HepG2 (cell line): ENCODE results near the gene DQX1. TPM values are rescaled to one million over a fixed set of nuclear protein-coding genes. Genes with fewer than 3 reads are reported as not detected.

Experiments
- ARHGAP35 ChIP-seq: sonication (generic); formaldehyde crosslinking; IDR thresholded peaks from 2 replicates; pipeline ENCODE4 v1.9.0; 2022; ENCODE audit warnings: mild to moderate bottlenecking, inconsistent platforms, moderate library complexity, missing genetic modification reagents, borderline replicate concordance
- ARID2 ChIP-seq: sonication (generic); formaldehyde crosslinking; IDR thresholded peaks from 2 replicates; pipeline ENCODE4 v1.8.1; 2022; ENCODE audit warnings: mild to moderate bottlenecking, missing genetic modification reagents, borderline replicate concordance
- ATM ChIP-seq: fragments of 450-650 bp; IDR thresholded peaks from 2 replicates; pipeline ENCODE4 v1.7.1; 2017; ENCODE audit warnings: mild to moderate bottlenecking, borderline replicate concordance
- EED ChIP-seq: sonication (generic); formaldehyde crosslinking; IDR thresholded peaks from 2 replicates; pipeline ENCODE4 v1.5.0; 2020; ENCODE audit warnings: mild to moderate bottlenecking, missing genetic modification reagents
- EHMT2 ChIP-seq: fragments of 200-600 bp; sonication (generic); IDR thresholded peaks from 2 replicates; pipeline ENCODE4 v1.7.0; 2017; ENCODE audit warnings: antibody characterized with exemption, low read depth, low read length, borderline replicate concordance
- HMGXB3 ChIP-seq: sonication (generic); formaldehyde crosslinking; IDR thresholded peaks from 2 replicates; pipeline ENCODE4 v1.4.0; 2020; ENCODE audit warnings: missing genetic modification reagents, borderline replicate concordance
- HNRNPL ChIP-seq: fragments of 200-400 bp; formaldehyde crosslinking; IDR thresholded peaks from 2 replicates; pipeline ENCODE4 v1.6.1; 2017; ENCODE audit warnings: mild to moderate bottlenecking, low read depth, low read length
- RNF2 ChIP-seq: fragments of 450-650 bp; conservative IDR thresholded peaks from 2 replicates; pipeline ENCODE4 v1.6.1; 2016; ENCODE audit warnings: low read depth
- THAP7 ChIP-seq: sonication (generic); formaldehyde crosslinking; IDR thresholded peaks from 2 replicates; pipeline ENCODE4 v1.8.1; 2023; ENCODE audit warnings: mild to moderate bottlenecking, missing genetic modification reagents
- ZNF136 ChIP-seq: sonication (generic); formaldehyde crosslinking; IDR thresholded peaks from 2 replicates; pipeline ENCODE4 v1.8.1; 2022; ENCODE audit warnings: low read depth, mild to moderate bottlenecking, moderate library complexity, missing genetic modification reagents
- ZNF207 ChIP-seq: fragments of 450-650 bp; IDR thresholded peaks from 2 replicates; pipeline ENCODE4 v1.6.1; 2016; ENCODE audit warnings: antibody characterized with exemption, borderline replicate concordance
- ZNF276 ChIP-seq: sonication (generic); formaldehyde crosslinking; IDR thresholded peaks from 2 replicates; pipeline ENCODE4 v1.4.0; 2020; ENCODE audit warnings: mild to moderate bottlenecking, low read depth, missing genetic modification reagents
- ZNF280D ChIP-seq: sonication (generic); formaldehyde crosslinking; IDR thresholded peaks from 2 replicates; pipeline ENCODE4 v1.5.1; 2020; ENCODE audit warnings: mild to moderate bottlenecking, missing genetic modification reagents
- ZNF383 ChIP-seq: sonication (generic); formaldehyde crosslinking; IDR thresholded peaks from 2 replicates; pipeline ENCODE4 v1.4.0; 2020; ENCODE audit warnings: missing genetic modification reagents, mild to moderate bottlenecking, borderline replicate concordance
- ZNF569 ChIP-seq: sonication (generic); formaldehyde crosslinking; IDR thresholded peaks from 2 replicates; pipeline ENCODE4 v1.5.0; 2020; ENCODE audit warnings: mild to moderate bottlenecking, missing genetic modification reagents, moderate library complexity, borderline replicate concordance
- ZNF607 ChIP-seq: sonication (generic); formaldehyde crosslinking; IDR thresholded peaks from 2 replicates; pipeline ENCODE4 v1.5.1; 2020; ENCODE audit warnings: missing genetic modification reagents, mild to moderate bottlenecking, borderline replicate concordance
- polyA plus RNA-seq, 8 experiments: library from polyadenylated mRNA; depleted of rRNA in 3 of 8; stranded (reverse) in 7 of 8; unstranded in 1 of 8; fragments of >200 nt; fragmentation: Illumina TruSeq in 4 of 8; extraction: Trizol in 4 of 8; gene quantifications; 2 replicates each; pipeline versions ENCODE4 v1.2.1 to v1.2.3, GENCODE V29; 2011 to 2016; ENCODE audit warnings: low read depth in 4 of 8, missing spikeins in 1 of 8, mixed read lengths in 1 of 8; ENCODE audit not compliant: insufficient read depth in 1 of 8
- total RNA-seq, 5 experiments: library from RNA; depleted of rRNA; stranded (reverse); fragments of >200 nt; fragmentation: Illumina TruSeq; extraction: Trizol; gene quantifications; 2 replicates each; pipeline ENCODE4 v1.2.3, GENCODE V29; 2016; ENCODE audit warnings: low read depth in 1 of 5

Gene DQX1
- total and polyA plus RNA-seq, 2 of the 13 experiments (the other 11 are each of a cell fraction or from before 2014, with no cell fraction given), result 27.6 to 89.8 TPM

- TF ChIP-seq RNF2 (no peak), ZNF383 (CRISPR knock-in tag) (no peak), THAP7 (CRISPR knock-in tag) (peak; percentile 60; the same call in 1 of the 2 replicates), ZNF607 (CRISPR knock-in tag) (no peak), ZNF276 (no peak), EHMT2 (no peak), ZNF280D (CRISPR knock-in tag) (no peak), ZNF207 (no peak), ARHGAP35 (no peak), ZNF569 (CRISPR knock-in tag) (no peak), ATM (no peak), HMGXB3 (CRISPR knock-in tag) (no peak), ARID2 (CRISPR knock-in tag) (0 out of 2 replicates have a peak, but pooled peaks have one; percentile 52), EED (CRISPR knock-in tag) (no peak), ZNF136 (no peak), HNRNPL (no peak)
These were observed 24.5 kb downstream of the DQX1 start (continued) for GRCh38 chr2:74501335-74502071.
